AG09309 (cell line): ENCODE data around the gene KIF5A.
"Not testable (repeated sequence)": the region's sequence is repeated elsewhere in the genome, so short reads cannot be mapped to it uniquely, and the experiment has no call there.

Experiments
- DNase-seq: peaks from one replicate; pipeline ENCODE4 v3.0.0-alpha.2; 2010; ENCODE audit warnings: low read depth
- H3K4me3 ChIP-seq: 2 replicates; pipeline ENCODE4 v1.5.1; 2011; ENCODE audit warnings: mild to moderate bottlenecking, low read depth, low read length, moderate library complexity; ENCODE audit not compliant: control insufficient read depth
- TF ChIP-seq, protein P1 (sequence below): IDR thresholded peaks from 2 replicates; pipeline ENCODE4 v1.5.1; 2011; ENCODE audit warnings: mild to moderate bottlenecking, low read depth, low read length, inconsistent platforms; ENCODE audit not compliant: insufficient read depth, control insufficient read depth; ENCODE audit errors: missing control alignments

The KIF5A gene

DNA sequence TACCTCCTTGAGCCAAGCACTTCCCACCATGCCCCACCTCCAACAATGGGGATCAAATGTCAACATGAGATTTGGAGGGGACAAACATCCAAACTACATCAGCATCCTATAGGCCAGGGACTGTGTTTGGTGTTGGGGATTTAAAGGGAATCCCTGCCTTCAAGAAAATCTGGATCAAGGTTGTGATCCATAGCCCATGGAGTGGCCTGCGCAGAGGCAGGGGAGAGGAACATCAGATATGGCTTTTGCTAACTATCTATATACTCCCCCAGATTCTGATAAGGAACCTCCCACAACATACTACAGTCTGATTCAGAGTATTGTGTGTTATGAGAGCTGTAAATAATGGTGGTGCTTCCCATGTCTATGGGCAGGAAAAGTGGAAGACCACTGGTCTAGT, 5.1 kb downstream of the KIF5A start:
- TF ChIP-seq, protein P1, sequence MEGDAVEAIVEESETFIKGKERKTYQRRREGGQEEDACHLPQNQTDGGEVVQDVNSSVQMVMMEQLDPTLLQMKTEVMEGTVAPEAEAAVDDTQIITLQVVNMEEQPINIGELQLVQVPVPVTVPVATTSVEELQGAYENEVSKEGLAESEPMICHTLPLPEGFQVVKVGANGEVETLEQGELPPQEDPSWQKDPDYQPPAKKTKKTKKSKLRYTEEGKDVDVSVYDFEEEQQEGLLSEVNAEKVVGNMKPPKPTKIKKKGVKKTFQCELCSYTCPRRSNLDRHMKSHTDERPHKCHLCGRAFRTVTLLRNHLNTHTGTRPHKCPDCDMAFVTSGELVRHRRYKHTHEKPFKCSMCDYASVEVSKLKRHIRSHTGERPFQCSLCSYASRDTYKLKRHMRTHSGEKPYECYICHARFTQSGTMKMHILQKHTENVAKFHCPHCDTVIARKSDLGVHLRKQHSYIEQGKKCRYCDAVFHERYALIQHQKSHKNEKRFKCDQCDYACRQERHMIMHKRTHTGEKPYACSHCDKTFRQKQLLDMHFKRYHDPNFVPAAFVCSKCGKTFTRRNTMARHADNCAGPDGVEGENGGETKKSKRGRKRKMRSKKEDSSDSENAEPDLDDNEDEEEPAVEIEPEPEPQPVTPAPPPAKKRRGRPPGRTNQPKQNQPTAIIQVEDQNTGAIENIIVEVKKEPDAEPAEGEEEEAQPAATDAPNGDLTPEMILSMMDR: no peak
- no peak for DNase-seq
- H3K4me3 ChIP-seq: no peak overlapping the region

DNA sequence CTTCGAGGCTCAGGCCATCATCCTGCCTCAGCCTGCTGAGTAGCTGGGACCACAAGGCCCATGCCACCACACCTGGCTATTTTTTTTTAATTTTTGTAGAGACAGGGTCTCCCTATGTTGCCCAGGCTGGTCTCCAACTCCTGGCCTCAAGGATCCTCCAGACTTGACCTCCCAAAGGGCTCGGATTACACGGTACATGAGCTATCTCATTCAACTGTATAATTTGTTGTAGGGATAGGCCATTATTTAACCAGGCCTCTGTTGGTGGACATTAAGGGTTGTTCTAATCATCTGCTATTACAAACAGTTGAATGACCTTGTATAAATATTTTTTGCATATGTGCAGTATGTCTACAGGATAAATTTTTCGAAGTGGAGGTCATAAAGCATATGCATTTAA, 9.0 kb downstream of the KIF5A start:
- DNase-seq: no peak
- H3K4me3 ChIP-seq: no peak overlapping the region
- TF ChIP-seq, protein P1: no peak

DNA sequence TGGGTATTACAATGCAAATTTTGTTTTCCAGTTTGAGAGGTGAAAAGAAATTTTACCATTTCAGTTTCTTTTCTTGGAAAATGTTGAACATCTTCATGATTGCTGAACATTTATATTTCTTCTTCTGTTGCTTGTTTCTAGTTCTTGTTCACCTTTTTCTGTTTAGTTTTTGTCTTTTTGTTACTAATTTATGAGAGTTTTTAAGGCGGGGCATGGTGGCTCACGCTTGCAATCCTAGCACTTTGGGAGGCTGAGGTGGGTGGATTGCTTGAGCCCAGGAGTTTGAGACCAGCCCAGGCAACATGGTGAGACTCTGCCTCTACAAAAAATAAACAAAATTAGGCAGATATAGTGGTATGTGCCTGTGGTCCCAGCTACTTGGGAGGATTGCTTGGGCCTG, 10.7 kb downstream of the KIF5A start:
- no peak for DNase-seq

DNA sequence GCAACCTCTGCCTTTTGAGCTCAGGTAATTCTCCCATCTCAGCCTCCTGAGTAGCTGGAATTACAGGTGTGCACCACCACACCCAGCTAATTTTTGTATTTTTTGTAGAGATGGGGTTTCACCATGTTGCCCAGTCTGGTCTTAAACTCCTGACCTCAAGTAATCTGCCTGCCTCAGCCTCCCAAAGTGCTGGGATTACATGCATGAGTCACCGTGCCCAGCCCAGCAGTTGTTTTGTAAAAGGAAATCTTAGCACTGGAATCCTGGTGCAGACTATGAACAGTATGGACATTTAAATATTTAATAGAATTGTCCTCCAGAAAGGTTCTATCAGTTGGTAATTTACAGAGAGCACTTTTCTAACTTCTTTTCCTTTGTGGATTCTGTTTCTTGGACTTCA, 11.3 kb downstream of the KIF5A start:
- H3K4me3 ChIP-seq, DNase-seq: not testable (repeated sequence)

More for the DNA sequence above, 10.7 kb downstream of the KIF5A start:
- TF ChIP-seq, protein P1: no peak
- no peak overlapping the region for H3K4me3 ChIP-seq

DNA sequence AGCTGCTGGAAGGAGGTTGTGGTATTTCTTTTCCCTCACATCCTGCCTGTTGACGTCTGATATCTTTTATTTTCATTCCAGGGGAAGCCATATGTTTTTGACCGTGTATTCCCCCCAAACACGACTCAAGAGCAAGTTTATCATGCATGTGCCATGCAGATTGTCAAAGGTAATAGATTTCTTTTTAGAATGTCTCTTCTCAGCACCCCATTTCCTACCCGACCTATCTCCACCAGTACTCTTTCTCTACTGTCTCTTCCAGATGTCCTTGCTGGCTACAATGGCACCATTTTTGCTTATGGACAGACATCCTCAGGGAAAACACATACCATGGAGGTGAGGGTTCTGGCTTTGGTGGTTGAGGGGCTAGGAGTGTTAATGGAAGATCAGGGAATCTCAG, 13.5 kb downstream of the KIF5A start:
- no peak for DNase-seq
- H3K4me3 ChIP-seq: no peak overlapping the region
- TF ChIP-seq, protein P1: no peak

DNA sequence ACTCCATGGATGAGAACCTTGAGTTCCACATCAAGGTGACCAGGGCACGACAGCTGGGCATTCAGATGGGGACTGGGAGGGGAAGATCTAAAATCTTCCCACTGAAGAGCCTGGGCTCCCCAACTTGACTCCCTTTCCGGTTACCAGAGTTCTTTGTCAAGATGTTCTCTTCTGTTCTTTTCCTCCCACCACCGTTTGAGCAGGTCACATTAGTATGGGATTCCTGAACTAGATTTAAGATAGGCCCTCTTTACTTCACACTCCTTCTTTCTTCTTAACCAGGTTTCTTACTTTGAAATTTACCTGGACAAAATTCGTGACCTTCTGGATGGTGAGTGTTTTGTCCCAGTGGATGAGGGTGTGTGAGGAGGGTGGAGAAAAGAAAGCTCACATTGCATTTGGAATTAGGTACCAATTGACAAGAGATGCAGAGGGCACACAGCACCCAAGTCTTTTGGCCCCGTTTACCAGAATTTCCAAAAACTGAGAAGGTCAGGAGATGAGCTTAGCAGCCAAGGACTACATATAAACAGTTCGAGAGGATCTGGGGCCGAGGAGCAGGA, 14.4 kb downstream of the KIF5A start:
- DNase-seq: no peak
- TF ChIP-seq, protein P1: no peak

DNA sequence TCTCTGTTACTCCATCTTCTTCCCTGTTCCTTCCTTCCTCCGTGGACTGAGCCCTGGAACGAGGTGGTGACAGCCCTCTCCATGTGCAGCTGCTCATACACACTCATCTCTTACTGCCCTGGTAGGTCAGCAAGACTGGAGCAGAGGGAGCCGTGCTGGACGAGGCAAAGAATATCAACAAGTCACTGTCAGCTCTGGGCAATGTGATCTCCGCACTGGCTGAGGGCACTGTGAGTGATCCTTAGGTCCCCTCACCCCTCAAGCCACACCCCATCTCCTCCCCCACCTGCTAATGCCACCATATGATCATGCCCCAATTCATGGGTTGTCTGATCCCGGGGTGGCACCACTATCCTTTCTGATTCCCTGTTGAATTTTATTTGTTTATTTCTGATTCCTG, 19.0 kb downstream of the KIF5A start:
- TF ChIP-seq, protein P1: no peak
- H3K4me3 ChIP-seq: no peak overlapping the region
- no peak for DNase-seq

More for the DNA sequence above, 14.4 kb downstream of the KIF5A start:
- H3K4me3 ChIP-seq: no peak overlapping the region
